ENCODE results near the gene CTBP1.
A peak's percentile ranks its signal among the peaks of the same experiment; 100 is the strongest.

CTBP1 gene

DNA sequence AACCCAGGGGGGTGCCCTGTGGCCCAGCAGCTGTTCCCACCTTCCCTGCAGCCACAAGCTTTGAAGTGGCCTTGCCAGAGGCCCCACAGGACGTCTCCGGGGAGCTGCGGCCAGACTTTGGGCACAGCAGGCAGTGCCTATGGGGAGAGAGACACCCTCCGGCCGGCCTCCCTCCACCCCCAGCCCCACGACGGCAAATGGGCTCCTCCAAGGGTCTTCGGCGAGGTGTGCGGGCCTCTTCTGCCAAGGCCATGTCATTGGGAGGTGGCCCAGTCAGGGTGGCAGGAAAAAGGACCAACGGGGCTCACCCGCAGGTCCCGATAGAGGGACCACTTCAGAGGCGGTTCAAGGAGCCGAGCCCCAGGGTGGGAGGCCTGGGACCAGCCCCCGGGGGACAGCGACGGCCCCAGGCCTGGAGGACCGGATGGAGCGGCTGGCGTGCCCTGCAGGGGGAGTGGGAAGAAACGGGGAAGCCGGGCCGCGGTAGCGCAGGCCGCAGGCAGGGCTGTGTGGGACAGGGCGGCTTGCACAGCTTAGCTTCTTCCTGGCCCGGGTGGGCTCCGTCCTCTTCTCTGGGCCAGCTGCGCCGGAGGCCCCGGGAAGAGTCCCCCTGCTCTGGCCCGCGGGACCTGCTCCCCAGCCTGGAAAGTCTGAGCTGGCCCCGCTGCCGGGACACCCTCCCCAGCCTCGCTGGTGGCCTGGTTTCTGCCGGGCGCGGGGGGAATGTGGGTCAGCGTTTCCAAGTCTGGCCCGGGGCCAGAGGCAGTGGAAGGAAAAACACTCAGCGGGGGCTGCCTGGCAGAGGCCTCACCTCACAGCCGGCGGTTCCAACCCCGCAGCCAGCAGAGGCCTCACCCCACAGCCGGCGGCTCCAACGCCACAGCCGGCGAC, 54.7 kb downstream of the CTBP1 start:
- H3K27ac ChIP-seq = peak overlapping the region; percentile 51
- no peaks in the 10 kb centered on the region for H3K27me3 ChIP-seq (ENCODE audit: insufficient read depth, low read depth, severe bottlenecking)
- DNase-seq = no peak
- TF ChIP-seq, protein P1, sequence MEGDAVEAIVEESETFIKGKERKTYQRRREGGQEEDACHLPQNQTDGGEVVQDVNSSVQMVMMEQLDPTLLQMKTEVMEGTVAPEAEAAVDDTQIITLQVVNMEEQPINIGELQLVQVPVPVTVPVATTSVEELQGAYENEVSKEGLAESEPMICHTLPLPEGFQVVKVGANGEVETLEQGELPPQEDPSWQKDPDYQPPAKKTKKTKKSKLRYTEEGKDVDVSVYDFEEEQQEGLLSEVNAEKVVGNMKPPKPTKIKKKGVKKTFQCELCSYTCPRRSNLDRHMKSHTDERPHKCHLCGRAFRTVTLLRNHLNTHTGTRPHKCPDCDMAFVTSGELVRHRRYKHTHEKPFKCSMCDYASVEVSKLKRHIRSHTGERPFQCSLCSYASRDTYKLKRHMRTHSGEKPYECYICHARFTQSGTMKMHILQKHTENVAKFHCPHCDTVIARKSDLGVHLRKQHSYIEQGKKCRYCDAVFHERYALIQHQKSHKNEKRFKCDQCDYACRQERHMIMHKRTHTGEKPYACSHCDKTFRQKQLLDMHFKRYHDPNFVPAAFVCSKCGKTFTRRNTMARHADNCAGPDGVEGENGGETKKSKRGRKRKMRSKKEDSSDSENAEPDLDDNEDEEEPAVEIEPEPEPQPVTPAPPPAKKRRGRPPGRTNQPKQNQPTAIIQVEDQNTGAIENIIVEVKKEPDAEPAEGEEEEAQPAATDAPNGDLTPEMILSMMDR (IDR thresholded peaks at IDR 0.05; ENCODE audit: low read depth, low read length) = no peak
- no peaks in the 10 kb centered on the region for H3K36me3 ChIP-seq
- H3K9me3 ChIP-seq (ENCODE audit: severe bottlenecking) = peaks cover 8% of the 10 kb centered on the region
- H3K4me3 ChIP-seq (ENCODE audit: low read depth, low read length) = no peak overlapping the region

DNA sequence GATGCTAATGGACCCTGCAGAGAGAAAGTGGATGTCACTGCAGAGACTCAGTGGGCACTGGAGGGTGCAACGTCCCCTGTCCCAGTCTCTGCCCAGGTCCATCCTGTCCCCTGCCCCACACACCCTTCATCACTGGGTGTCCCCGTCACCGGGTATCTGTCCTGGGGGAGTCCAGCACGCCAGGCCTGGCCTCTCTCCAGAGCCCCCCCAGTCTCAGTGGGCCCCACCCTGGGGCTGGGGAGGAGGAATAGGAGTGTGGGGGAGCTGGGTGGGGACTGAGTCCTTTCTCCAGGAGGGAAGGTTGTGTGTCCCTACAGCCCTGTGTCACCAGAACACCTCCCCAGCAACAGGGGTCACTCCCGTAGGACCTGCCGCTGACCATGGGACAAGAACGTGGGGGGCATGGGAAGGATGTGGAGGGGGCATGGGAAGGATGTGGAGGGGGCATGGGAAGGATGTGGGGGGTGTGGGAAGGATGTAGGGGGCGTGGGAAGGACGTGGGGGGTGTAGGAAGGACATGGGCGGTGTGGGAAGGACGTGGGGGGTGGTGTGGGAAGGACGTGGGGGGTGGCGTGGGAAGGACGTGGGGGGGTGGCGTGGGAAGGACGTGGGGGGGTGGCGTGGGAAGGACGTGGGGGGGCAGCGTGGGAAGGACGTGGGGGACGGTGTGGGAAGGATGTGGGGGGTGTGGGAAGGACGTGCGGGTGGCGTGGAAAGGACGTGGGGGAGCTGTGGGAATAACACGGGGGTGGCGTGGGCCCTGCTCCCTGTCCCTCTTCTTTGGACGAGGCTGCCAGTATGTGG, 55.5 kb downstream of the CTBP1 start:
- no peaks in the 10 kb centered on the region for H3K36me3 ChIP-seq
- no peak for DNase-seq
- H3K27me3 ChIP-seq (ENCODE audit: insufficient read depth, low read depth, severe bottlenecking) = no peaks in the 10 kb centered on the region
- H3K4me3 ChIP-seq (ENCODE audit: low read depth, low read length) = no peak overlapping the region
- TF ChIP-seq, protein P1 (IDR thresholded peaks at IDR 0.05; ENCODE audit: low read depth, low read length) = no peak
- peaks cover 8% of the 10 kb centered on the region for H3K9me3 ChIP-seq (ENCODE audit: severe bottlenecking)
- H3K27ac ChIP-seq = peak overlapping the region; percentile 87

DNA sequence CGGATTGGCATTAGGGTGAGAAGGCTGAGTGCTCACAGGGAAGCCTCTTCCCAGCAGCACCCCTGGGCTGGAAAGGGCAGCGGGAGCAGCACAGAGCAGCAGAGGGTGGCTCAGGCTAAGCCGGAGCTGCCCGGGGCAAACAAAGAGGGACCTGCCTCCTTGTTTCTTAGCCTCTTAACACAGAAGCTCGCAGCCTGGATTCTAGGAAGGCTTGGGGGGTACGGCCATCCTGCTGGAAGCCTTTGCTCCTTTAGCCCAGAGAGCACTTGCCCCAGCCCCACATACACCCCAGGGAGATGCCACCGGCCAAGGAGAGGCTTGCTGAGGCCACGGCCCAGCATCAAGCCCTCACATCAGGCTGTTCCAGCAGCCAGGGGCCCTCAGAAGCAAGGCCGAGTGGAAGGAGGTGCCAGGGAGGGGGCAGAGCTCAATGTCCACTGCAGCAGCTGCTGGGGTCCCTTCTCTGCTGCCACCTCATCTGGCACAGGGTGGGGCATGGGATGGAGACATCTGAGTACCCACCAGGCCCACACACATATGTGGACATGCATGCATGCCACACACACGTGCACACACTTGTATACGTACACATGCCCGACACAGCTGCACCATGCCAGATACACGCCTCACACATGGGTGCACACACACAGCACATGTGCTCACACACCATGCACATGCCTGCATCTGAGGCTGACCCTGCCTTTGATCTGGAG, 56.3 kb downstream of the CTBP1 start:
- no peaks in the 10 kb centered on the region for H3K36me3 ChIP-seq
- TF ChIP-seq, protein P1 (IDR thresholded peaks at IDR 0.05; ENCODE audit: low read depth, low read length) = no peak
- no peak overlapping the region for H3K4me3 ChIP-seq (ENCODE audit: low read depth, low read length)
- H3K27me3 ChIP-seq (ENCODE audit: insufficient read depth, low read depth, severe bottlenecking) = no peaks in the 10 kb centered on the region
- peak overlapping the region; percentile 87 for H3K27ac ChIP-seq
- peak; percentile 70 for DNase-seq
- H3K9me3 ChIP-seq (ENCODE audit: severe bottlenecking) = peaks cover 8% of the 10 kb centered on the region

DNA sequence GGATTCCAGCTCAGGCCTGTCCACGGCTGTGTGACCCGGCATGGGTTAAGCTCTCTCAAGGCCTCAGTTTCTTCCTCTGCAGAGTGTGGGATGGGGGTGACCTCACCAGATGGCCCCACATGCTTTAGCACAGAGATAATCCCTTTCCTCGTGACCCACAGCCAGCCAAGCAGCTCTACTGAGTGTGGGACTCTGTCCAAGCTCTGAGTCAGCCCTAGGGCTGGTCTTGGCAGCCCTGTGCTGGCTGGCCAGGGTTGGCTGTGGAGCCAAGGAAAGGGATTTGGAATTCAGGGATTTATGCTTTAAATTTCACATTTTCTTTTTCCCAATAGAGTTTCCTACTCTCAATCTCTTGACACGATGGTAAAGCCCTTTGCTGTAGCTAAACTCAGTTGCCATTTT, 56.8 kb downstream of the CTBP1 start:
- Histone ChIP-seq H3K36me3 (no peaks in the 10 kb centered on the region), H3K4me3 (ENCODE audit: low read depth, low read length) (no peak overlapping the region), H3K27ac (peak overlapping the region; percentile 87), H3K9me3 (ENCODE audit: severe bottlenecking) (peaks cover 8% of the 10 kb centered on the region), H3K27me3 (ENCODE audit: insufficient read depth, low read depth, severe bottlenecking) (no peaks in the 10 kb centered on the region)
- TF ChIP-seq, protein P1 (IDR thresholded peaks at IDR 0.05; ENCODE audit: low read depth, low read length) = no peak
- DNase-seq = peak; percentile 68

DNA sequence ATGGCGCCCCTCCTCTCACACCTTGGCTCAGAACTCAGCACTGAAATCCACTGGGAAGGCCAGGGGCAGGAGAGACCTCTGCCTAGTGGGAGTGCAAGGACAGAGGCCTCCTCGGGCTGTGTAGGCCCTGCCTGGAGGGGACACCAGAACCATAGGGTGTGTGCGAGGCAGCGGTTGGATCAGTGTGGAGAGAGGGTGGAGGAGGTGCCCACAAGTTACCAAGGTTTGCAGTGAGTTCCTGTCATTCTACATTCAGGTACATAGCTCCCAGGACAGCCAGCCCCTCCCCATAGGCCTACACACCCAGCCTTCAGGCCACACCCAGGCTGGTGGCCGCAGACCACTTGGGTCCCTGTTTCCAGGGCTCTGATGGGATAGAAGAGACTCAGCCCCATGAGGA, 57.3 kb downstream of the CTBP1 start:
- no peak overlapping the region for H3K4me3 ChIP-seq (ENCODE audit: low read depth, low read length)
- no peaks in the 10 kb centered on the region for H3K36me3 ChIP-seq
- H3K27me3 ChIP-seq (ENCODE audit: insufficient read depth, low read depth, severe bottlenecking) = no peaks in the 10 kb centered on the region
- no peak for DNase-seq
- peak overlapping the region; percentile 87 for H3K27ac ChIP-seq
- peaks cover 8% of the 10 kb centered on the region for H3K9me3 ChIP-seq (ENCODE audit: severe bottlenecking)
- TF ChIP-seq, protein P1 (IDR thresholded peaks at IDR 0.05; ENCODE audit: low read depth, low read length) = no peak
